ENCODE results near the gene DHPS. TPM values are rescaled to one million over a fixed set of nuclear protein-coding genes. Genes with fewer than 3 reads are reported as not detected.
"Not testable (repeated sequence)": the region's sequence is repeated elsewhere in the genome, so short reads cannot be mapped to it uniquely, and the experiment has no call there.

Gene DHPS
- total RNA-seq, 1 donor from 2014 or later: 58.6 TPM

GRCh38 chr19:12647047-12647446, 34.6 kb downstream of the DHPS start:
- DNase-seq (ENCODE audit: low read depth, low spot score): no peak

- no peak for DNase-seq (ENCODE audit: low read depth, low spot score)
Observed at GRCh38 chr19:12646551-12646950, 35.1 kb downstream of the DHPS start.

GRCh38 chr19:12643716-12644115, 38.0 kb downstream of the DHPS start:
- DNase-seq (ENCODE audit: low read depth, low spot score): not testable (repeated sequence)

- no peak for DNase-seq (ENCODE audit: low read depth, low spot score)
Observed at GRCh38 chr19:12642506-12642905, 39.2 kb downstream of the DHPS start.

GRCh38 chr19:12641456-12641855, 40.2 kb downstream of the DHPS start:
- DNase-seq (ENCODE audit: low read depth, low spot score): no peak

GRCh38 chr19:12639901-12640613, 41.6 kb downstream of the DHPS start:
- peak; percentile 20 for DNase-seq (ENCODE audit: low read depth, low spot score)

GRCh38 chr19:12638611-12639182, 43.0 kb downstream of the DHPS start:
- no peak for DNase-seq (ENCODE audit: low read depth, low spot score)

GRCh38 chr19:12636631-12637030, 45.0 kb downstream of the DHPS start:
- DNase-seq (ENCODE audit: low read depth, low spot score): no peak

- DNase-seq (ENCODE audit: low read depth, low spot score): no peak
Observed at GRCh38 chr19:12629215-12629614, 52.5 kb downstream of the DHPS start.

- no peak for DNase-seq (ENCODE audit: low read depth, low spot score)
Observed at GRCh38 chr19:12628040-12629022, 53.3 kb downstream of the DHPS start.

GRCh38 chr19:12626958-12627357, 54.7 kb downstream of the DHPS start:
- DNase-seq (ENCODE audit: low read depth, low spot score): no peak

Other genes with a start within 250 kb of the DHPS start
- gene ZNF443, start 240.9 kb downstream of the DHPS start, total RNA-seq: 3.6 and 6.0 TPM in 2 replicates
- 2.6 and 3.9 TPM in 2 replicates for gene ZNF709, start 197.1 kb downstream of the DHPS start, total RNA-seq
- 6.8 and 9.1 TPM in 2 replicates for gene ZNF564, start 130.4 kb downstream of the DHPS start, total RNA-seq
- 6.0 and 9.7 TPM in 2 replicates for gene ZNF490, start 71.1 kb downstream of the DHPS start, total RNA-seq
- 17.4 and 19.4 TPM in 2 replicates for gene ZNF791, start 71.0 kb downstream of the DHPS start, total RNA-seq
- gene MAN2B1, start 15.1 kb downstream of the DHPS start, total RNA-seq: 27.1 and 41.5 TPM in 2 replicates
- gene WDR83, start 15.1 kb downstream of the DHPS start, total RNA-seq: 7.5 and 10.9 TPM in 2 replicates
- not detected in 2 replicates for gene GNG14, start 6.1 kb upstream of the DHPS start, total RNA-seq
- gene FBXW9, start 14.8 kb upstream of the DHPS start, total RNA-seq: 8.4 and 14.8 TPM in 2 replicates
- 23.9 and 31.4 TPM in 2 replicates for gene TNPO2, start 42.1 kb upstream of the DHPS start, total RNA-seq
- gene TRIR, start 52.8 kb upstream of the DHPS start, total RNA-seq: 161 and 169 TPM in 2 replicates
- gene GET3, start 55.6 kb upstream of the DHPS start, total RNA-seq: 113 and 115 TPM in 2 replicates
- gene BEST2, start 69.9 kb upstream of the DHPS start, total RNA-seq: not detected in 2 replicates
- 11.4 and 11.5 TPM in 2 replicates for gene HOOK2, start 93.7 kb upstream of the DHPS start, total RNA-seq
- gene JUNB, start 109.6 kb upstream of the DHPS start, total RNA-seq: 33.4 and 41.1 TPM in 2 replicates
- gene PRDX2, start 119.9 kb upstream of the DHPS start, total RNA-seq: 186 and 250 TPM in 2 replicates
- 0.13 TPM in 1 of 2 replicates, not detected in the other for gene THSD8, start 120.2 kb upstream of the DHPS start, total RNA-seq
- gene RNASEH2A, start 124.7 kb upstream of the DHPS start, total RNA-seq: 34.7 and 50.5 TPM in 2 replicates
- not detected in 2 replicates for gene RTBDN, start 152.7 kb upstream of the DHPS start, total RNA-seq
- 0.18 and 0.59 TPM in 2 replicates for gene MAST1, start 156.6 kb upstream of the DHPS start, total RNA-seq
- 18.4 and 24.6 TPM in 2 replicates for gene DNASE2, start 199.6 kb upstream of the DHPS start, total RNA-seq
- not detected in 2 replicates for gene KLF1, start 205.3 kb upstream of the DHPS start, total RNA-seq
- gene GCDH, start 209.3 kb upstream of the DHPS start, total RNA-seq: 25.3 and 29.8 TPM in 2 replicates
- 0.11 and 0.20 TPM in 2 replicates for gene SYCE2, start 237.4 kb upstream of the DHPS start, total RNA-seq